NCI-H2081 (cell line): Measurements from ENCODE around the gene RPL39L.

ENCODE experiments used
- DNase-seq, 2 experiments: peaks; one replicate each; lab custom pipeline; 2025; lab: John Stamatoyannopoulos, UW

Gene RPL39L

DNA sequence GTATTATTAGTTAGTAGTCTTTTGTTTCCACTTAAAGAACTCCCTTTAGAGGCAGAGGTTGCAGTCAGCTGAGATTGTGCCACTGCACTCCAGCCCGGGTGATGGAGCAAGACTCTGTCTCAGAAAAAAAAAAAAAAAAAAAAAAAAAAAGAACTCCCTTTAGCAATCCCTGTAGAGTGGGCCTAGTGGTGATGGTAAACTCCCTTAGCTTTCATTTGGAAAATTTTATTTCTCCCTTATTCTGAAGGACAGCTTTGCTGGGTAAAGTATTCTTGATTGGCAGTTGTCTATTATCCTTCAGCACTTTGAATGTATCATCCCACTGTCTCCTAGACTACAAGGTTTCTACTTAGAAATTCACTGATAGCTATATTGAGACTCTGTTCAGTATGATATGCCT lies 46.0 kb downstream of the RPL39L start:
- DNase-seq, result no peak

DNA sequence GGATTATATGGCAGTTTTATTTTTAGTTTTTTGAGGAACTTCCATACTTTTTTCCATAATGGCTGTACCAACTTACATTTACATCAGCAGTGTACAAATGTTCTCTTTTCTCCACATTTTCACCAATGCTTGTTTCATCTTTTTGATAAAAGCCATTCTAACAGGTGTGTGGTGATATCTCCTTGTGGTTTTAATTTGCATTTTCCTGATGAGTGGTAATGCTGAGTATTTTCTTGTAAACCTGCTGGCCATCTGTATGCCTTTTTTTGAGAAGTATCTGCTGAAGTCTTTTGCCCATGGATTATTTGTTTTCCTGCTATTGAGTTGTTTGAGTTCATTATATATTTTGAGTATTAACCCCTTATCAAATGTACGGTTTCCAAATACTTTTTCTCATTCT lies 50.6 kb downstream of the RPL39L start:
- DNase-seq, result no peak

DNA sequence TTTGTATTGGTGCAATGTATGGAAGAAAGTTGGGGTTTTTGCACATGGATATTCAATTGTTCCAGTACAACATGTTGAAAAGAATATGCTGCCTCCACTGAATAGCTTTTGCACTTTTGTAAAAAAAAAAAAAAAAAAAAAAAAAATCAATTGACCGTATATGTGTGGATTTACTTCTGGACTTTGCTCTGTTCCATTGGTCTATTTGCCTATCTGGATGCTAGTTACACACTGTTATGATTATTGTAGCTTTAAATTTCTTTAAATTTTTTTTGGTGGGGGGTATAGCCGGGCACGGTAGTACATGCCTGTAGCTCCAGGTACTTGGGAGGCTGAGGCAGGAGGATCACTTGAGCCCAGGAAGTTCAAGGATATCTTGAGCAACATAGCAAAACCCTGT lies 52.5 kb downstream of the RPL39L start:
- DNase-seq, result no peak

DNA sequence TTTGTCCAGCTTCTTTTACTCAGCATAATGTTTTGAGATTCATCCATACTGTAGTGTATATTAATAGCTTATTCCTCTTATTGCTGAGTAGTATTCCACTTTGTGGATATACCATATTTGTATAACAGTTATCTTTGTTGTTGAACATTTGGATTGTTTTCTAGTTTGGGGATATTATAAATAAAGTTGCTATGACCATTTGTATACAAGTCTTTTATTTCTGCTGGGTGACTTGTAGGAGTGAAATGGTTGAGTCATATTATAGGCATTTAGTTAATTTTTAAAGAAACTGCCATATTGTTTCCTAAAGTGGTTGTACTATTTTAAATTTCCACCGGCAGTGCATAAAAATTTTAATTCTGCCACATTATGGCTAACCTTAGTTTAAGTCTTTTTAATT lies 53.4 kb downstream of the RPL39L start:
- DNase-seq, result no peak

DNA sequence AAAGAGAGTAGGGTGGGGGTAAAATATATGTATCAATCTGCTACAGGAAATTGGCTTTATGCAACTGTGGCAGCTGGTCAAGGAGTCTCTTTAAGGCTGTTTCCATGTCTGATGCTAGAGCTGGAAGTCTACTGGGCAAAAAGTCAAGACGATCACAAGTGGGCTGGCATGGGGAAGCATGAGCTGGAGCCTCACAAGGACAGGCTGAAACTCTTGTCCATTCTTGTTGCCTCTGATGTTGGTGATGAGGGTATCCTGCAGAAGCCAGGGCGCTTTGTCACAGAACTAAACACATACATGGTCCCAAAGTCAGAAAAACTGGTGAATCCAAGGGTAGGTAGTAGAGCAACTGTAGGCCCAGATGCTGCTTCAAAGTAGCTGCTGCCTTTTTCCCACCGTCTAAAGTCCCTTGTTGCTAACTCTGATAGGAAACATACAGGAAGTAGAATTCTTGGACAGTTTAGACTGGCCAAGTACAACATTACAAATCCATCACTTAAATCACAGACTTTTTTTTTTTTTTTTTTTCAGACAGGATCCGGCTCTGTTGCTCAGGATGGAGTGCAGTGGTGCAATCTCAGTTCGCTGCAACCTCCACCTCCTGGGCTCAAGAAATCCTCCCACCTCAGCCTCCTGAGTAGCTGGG lies 54.2 kb downstream of the RPL39L start:
- no peak for DNase-seq

DNA sequence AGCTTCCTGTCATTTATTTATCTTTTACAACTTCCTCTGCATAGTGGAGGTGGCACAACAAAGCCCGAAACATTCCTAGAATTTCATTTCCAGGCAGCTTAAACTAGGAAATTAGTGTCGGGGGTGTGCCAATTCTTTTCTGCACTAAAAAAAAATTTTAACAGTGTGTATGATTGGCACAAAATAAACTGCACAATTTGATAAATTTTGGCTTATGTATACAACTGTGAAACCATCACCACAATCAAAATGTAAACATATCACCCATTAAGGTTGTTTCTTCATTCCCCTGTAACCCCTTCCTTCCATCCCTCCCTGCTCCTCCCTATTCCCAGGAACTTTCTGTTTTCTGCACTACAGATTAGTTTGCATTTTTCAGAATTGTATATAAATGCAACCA lies 54.7 kb downstream of the RPL39L start:
- DNase-seq, result no peak

DNA sequence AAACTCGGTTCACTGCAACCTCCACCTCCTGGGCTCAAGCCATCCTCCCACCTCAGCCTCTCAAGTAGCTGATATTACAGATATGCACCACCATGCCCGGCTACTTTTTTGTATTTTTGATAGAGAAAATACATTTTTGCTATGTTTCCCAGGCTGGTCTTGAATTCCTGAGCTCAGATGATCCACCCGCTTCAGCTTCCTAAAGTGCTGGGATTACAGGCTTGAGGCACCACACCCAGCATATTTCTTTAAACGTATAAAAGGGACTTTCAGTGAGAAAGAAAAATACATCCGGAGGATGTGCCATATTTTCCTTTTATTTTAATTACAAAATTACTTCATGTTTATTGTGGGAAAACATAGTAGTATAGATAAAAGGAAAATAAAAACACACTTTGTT lies 55.2 kb downstream of the RPL39L start:
- no peak for DNase-seq

DNA sequence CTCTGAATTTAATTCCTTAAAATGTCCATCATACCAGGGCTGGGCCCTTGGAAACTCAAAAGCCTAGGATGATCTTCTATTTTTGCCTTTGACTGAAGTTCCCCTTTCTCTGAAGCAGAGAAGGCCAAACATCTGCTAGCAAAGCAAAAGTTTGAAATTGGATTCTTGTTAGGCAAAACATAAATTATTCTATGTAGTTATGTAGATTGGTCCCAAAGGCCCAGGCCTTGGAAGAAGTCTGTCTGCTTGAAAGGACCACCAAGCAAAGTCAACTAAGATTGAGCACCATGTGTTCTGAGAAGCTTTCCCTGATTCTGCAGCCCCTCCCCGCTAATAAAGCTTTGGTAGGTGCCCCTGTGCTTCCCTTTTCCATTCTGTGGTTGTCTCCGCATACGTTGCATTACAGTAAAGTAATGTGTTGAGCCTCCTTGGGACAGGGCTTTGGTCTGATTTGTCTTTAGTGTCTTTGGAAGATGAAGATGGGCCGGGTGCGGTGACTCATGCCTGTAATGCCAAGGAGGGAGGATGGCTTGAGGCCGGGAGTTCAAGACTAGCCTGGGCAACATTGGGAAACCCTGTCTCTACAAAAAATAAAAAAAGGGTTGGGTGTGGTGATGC lies 56.4 kb downstream of the RPL39L start:
- DNase-seq, result no peak

DNA sequence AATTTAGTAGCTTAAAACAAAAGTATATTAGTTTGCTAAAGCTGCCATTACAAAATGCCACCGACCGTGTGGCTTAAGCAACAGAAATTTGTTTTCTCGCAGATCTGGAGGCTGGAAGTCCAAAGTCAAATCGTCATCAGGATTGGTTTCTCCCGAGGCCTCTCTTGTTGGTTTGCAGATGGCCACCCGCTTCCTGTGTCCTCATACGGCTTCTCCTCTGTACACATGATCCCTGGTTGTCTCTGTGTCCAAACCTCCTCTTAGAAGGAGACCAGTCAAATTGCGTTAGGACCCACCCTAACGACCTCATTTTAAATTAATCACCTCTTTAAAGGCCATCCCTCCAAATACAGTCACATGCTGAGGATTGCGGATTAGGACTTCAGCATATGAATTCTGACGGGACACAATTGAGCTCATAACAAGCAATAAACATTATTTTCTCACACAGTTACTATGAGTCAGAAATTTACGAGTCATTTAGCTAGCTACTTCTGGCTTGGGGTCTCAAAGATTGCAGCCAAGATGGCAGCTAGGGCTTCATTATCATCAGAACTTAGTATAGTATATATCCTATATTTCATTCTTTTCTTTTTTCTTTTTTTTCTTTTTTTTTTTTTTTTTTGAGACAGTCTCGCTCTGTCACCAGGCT lies 58.4 kb downstream of the RPL39L start:
- no peak for DNase-seq

DNA sequence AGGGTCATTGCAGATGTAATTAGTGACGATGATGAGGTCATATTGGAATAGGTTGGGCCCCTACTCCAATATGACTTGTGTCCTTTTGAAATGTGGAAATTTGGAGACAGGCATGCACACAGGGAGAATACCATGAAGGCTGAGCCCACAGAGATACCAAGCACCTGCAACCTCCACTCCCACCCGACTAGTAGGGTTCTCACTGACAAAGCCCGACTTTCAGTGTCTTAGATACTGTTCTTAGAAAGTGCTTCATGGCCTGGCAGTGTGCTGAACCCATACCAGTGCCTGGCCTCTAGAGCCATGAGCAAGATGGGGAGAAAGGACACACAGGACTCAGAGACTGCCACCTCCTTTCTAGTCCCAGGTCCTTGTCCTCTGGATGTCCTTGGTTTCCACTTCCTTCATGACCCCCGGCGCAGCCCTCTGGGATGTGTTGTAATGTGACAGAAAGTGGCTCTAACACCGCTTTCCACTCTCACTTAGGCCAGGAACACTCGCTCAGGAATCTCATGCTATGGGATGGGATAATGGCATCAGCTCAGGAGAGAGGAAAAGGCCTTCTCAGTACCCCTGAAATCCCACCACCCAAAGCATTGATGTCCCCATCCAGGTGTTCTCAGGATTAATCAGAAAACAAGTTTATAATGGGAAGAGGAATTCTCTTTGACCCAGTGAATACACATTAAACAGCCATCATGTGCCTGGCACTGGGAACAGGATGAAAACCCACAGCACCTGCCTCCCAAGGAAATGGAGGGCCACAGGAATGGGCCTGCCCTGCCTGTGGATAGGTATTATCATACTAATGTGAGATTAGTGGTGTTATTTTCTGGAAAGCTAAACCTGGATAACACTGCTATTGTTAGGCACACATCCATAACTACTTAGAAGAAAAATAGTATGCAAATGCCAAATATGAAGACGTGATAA lies 59.9 kb downstream of the RPL39L start:
- DNase-seq, result no peak

DNA sequence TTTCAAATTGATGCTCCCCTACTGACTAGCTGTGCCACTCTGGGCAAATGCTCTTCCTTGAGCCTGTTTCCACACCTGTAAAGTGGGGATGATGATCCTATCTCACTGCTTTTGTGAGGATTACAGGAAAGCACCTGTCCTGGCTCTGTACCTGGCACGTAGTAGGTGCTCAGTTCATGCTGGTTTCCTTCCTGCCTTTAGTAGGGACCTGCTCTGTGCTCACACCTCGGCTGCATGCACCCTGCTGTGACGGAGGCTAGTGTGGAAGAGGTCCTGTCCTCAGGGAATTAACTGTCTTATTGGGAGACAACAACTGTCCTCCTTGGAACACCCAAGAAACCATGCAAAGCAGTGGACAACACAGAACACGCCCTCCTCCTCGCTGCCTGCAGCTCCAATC lies 61.8 kb downstream of the RPL39L start:
- DNase-seq, result no peak

DNA sequence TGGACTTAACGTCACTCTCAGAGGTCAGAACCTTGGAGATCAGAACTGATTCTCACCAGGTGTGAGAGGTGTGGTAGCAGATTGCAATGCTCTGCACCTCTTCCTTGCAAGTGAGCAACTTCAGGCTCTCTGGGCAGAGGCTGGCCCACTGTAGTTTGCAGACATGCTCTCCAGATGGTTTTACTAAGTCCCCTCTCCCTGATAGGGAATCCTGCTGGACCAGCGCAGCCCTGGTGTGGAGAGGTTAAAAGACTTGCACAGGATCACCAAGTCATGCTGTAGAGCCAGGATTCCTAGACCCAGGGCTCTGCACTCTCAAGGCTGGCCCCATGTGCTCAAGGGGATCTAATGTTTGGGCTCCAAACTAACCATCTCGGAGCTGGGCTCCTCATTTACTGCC lies 62.2 kb downstream of the RPL39L start:
- no peak for DNase-seq

DNA sequence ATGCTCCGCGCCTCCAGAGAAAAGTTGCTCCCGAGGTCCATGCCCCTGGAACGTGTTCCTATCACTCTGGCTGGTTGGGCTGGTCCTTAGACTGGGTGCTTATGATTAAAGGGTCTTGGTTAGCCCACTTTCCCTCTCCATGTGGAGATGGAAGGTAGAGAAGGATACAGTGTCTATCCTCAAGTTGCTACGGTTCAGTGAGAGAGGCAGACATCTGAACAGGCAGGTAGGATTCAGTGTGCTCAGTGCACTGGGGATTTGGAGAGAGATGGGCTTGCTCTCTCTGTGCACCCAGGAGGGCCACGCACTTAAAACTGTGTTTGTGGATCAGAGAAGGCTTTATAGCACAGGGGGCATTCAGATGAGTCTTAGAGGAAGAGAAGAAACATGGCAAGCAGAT lies 63.0 kb downstream of the RPL39L start:
- no peak for DNase-seq

DNA sequence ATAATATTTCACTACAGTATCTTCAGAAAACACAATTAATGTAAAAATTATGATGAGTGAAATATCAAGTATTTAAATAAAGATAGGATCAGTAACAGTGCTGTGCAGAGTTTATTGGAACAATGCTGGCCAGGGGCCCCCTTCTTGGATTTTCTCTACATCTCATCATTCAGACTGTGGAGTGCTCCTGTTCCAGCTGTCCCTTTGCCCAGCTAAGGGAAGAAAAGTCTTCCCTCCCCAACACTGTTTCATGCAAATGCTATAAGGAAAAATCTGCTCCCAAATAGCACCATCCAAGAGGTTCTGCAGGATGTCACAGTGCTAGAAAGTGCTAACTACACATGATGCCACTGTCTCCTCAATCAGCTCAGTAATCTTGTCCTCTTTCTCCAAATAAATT lies 64.5 kb downstream of the RPL39L start:
- no peak for DNase-seq

DNA sequence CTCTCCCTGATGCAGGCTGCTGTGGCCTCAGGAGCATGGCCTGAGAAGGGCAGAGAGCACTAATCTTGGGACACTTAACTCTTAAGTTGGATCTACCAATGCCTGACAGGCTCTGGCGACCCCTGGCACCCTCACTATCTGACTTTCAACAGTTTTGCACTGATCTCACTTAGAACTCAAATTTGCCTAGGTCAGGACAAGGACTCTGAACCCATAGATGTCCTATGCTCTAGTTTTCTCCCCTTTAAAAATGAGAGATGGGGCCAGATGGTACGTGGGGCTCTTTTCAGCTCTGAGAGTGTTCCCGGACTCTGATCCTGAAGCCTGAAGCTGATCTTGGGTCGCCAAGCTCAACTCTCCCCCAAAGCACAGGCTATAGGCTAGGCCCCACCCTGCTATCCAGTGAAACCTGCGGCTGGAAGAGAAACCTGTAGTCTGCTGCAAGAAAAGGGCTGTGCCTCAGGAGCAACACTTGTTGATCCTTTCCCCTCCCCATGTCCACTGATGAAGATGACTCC lies 65.7 kb downstream of the RPL39L start:
- DNase-seq, result no peak

DNA sequence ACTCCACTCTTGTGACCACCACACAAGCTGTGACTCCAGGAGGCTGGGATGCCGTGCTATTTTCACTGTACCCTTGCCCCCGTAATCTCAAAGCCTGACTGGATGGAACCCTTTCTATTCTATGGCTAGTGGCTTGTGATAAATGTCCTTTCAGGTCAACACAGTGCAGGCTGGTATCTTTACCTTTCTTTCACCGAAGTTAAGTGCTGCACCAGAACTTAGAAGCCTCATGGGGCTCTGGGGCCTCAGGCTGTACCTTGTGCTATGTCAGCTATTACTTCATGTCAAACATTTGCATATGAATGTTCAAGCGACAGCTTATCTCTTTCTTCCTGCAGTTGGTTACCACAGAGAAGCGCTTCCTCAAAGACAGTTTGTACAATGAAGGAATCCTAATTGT lies 66.8 kb downstream of the RPL39L start:
- DNase-seq, result no peak

DNA sequence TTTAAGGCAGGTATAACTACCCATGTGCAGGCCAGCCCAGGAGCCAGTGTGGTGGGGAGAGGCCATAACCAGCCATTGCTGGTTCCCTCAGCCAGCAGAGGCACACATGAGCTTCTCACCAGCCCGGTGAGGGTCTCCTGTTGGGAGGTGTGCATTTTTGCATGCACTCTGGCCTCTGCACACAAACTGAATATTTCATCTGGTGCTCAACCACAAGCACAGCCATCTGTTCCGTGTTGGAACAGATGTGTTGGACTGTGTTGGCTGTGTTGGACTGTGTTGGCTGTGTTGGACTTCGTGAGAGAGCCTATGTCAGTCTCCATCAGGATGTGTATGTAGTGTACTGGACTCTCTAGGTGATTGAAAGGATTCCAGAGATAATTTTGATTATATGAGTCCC lies 67.2 kb downstream of the RPL39L start:
- DNase-seq, result no peak
